GM18907 (cell line): ENCODE data around the gene FAM151A.
"Not testable (repeated sequence)": the region's sequence is repeated elsewhere in the genome, so short reads cannot be mapped to it uniquely, and the experiment has no call there.

ENCODE experiments used
- ATAC-seq: cut with Tn5 transposase; IDR thresholded peaks from one replicate; pipeline ENCODE4 v1.9.1; 2021; ENCODE audit warnings: mild to moderate bottlenecking, moderate library complexity; ENCODE audit not compliant: unreplicated experiment

Gene FAM151A

DNA sequence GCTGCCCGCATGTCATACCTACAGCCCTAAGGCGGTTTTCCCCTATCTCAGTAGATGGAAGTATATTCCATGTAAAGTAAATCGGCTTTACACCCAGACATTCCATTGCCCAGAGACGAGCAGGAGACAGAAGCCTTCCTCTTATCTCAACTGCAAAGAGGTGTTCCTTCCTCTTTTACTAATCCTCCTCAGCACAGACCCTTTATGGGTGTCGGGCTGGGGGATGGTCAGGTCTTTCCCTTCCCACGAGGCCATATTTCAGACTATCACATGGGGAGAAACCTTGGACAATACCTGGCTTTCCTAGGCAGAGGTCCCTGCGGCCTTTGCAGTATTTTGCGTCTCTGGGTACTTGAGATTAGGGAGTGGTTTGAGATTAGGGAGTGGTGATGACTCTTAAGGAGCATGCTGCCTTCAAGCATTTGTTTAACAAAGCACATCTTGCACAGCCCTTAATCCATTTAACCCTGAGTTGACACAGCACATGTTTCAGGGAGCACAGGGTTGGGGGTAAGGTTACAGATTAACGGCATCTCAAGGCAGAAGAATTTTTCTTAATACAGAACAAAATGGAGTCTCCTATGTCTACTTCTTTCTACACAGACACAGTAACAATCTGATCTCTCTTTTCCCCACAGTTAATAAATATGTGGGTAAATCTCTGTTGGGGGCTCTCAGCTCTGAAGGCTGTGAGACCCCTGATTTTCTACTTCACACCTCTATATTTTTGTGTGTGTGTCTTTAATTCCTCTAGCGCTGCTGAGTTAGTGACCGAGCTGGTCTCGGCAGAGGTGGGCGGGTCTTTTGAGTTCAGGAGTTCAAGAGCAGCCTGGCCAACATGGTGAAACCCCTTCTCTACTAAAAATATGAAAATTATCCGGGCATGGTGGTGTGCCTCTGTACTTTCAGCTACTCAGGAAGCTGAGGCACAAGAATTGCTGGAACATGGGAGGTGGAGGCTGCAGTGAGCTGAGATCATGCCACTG, 13.4 kb upstream of the FAM151A start:
- not testable (repeated sequence) for ATAC-seq

DNA sequence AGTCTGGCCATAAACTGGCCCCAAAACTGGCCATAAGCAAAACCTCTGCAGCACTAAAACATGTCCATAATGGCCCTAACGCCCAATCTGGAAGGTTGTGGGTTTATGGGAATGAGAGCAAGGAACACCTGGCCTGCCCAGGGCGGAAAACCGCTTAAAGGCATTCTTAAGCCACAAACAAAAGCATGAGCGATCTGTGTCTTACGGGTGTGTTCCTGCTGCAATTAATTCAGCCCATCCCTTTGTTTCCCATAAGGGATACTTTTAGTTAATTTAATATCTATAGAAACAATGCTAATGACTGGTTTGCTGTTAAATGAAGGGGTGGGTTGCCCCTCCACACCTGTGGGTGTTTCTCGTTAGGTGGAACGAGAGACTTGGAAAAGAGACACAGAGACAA, 12.5 kb upstream of the FAM151A start:
- ATAC-seq = not testable (repeated sequence)

DNA sequence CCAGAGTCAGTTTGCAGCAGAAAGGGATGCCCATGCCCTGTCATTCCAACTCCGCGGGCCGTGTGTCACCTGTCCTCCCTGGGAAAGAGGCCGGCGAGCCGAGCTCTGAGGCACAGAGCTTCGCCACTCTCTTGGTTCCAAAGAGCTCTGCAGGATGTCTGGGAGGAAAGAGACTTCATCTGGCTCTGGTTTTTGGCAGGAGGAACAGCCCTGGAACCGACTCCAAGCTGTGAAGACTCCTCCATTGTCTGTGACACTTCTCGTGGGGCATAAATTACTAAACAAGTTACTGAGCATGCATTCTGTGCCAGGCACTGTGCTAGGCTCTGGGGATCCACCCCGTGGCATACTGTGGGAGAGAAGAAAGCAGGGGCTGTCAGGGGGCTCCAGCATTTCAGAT, 3.9 kb upstream of the FAM151A start:
- no peak for ATAC-seq

DNA sequence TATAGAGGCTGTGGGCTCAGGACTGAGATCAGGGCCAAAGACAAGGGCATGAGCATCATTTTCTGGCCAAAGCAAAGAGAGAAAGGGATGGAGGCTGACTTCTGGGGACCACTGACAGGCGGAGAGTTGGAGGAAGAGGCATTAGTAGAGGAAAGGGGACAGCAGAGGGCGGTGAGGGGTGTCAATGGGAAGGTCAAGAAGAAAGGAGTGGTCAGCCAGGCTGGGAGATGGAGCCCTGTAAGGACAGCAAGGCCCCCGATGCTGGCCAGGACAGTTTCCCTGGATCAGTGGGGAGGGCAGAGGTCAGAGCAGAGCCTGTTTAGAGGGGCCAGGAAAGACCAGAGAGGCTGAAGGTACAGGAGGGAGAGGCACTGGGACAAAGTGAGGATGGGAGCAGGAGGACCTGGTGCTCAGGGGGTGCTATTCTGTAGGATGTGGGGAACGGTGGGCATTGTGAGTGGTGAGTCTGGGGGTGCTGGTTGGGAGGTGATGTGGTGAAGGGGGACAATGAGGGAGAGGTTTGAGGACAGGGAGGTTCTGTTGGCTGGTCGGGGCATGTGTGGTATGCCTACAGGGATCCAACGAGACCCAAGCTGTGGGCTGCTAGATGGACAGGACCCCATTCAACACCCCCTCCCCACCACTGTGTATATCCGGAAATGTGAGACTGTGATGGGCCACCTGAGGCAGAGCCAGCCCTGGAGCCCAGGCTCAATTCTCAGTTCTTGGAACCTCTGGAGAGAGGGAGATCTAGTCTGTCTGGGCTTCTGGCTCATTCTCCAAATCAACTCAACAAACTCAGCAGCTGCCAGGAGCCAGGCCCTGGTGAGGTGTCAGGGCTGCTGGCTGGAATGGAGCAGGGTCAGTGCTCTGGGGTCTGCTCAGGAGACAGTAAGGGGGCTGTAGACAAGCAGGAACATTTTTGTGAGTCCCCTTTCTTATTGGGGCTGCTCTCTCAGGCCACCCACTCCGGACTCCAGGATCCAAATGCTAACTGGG, 1.4 kb upstream of the FAM151A start:
- no peak for ATAC-seq

DNA sequence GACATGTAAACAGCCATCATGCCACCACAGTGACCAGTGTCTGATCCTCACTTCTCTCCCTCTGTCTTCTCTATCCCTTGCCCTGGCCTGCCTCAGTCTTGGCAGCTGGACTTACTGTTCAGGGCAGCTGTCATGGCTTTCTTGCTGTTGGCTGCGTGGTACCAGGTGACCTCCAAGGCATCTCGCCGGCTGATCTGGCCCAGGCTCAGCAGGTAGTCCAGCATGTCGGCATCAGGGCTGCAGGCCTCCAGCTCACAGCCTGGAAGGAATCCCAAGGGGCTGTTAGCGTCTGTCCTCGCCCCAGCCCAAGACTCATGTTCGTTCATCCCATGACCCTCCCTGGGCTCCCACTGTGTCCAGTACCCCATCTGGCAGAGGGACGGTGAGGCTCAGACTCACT, 3.6 kb downstream of the FAM151A start:
- no peak for ATAC-seq

DNA sequence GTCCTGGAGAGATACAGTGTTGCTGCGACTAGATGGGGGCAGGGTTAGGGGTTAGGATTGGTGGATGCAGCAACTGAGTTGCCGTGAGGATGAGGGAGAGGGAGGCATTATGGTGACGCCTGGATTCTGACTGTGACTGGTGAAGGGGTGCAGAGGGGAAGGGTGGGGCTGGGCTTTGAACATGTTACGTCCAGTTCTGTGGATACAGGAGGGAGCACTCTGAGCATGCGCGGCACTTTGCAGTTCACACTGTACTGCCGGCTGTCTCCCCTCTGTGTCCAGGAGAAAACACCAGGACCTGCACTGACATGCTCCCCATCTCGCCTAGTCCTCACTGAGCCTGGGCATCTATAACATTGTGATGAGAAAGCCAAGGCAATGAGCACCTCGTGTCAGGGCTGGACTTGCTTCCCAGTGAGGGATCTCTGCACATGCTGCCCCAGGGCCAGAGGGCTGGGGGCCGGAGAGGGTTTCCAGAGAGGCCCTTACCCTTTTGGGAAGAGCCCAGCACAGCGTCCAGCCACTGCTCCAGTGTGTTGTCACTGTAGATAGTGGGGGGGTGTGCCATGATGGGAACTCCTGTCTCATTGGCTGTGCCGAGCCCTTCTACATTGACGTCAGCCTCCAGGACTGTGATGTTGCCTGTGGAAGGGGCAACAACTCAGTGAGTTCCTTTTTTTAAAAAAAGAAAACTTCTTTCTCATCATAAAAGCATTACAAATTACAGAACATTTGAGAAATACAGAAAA, 7.6 kb downstream of the FAM151A start:
- ATAC-seq = no peak

DNA sequence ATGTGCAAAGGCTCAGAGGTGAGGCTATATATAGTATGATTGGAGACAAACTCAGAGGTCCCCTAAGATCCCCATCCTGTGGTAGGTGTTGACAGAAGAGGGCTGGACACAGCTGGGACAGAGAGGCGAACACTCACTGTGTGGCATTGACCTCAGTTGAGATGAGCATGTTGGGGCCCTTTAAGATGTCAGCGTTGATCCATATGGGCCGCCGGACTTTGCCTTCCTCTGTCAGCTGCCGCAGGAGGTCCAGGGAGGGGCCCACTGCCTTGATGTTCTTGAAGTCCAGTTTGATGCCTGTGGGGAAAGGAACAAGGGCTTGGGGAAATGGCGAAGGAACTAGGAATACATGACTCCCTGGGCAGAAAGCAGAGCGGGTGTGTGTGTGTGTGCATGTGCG, 8.8 kb downstream of the FAM151A start:
- ATAC-seq = no peak

DNA sequence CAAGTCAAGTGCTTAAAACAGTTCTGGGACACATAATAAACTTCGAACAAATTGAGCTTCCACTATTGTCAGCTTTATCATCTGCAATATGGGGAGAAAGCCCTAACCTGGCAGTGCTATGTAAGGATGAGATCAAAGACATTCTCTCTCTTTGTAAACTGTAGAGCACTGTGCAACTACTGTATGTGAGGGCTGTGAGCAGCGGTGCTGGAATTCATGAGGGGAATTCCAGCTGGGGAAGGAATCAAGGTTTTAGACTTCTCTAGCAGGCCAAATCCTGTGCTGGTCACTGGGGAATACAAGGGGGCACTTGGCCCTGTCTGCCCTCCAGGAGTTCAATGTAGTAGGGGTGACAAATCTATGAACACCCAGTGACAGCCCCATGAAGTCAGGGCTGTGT, 9.3 kb downstream of the FAM151A start:
- no peak for ATAC-seq

DNA sequence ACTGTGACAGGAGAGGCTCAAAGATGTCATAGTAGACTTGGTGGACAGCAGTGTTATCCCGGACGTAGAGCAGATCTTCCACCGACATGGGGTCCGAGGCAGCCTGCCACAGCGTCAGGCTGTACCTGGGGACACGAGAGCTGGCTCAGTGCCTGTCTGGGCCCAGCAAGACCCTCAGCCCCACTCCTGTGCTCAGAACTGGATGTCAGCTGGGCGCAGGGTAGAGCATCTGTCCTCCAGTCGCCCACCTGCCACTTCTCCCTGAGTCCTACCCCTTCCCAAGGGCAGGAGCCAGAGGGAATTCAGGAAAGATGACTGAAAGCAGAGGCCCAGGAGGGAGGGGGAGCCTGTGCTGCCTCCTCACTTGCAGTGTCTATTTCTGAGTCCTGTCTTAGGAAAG, 11.7 kb downstream of the FAM151A start:
- no peak for ATAC-seq

DNA sequence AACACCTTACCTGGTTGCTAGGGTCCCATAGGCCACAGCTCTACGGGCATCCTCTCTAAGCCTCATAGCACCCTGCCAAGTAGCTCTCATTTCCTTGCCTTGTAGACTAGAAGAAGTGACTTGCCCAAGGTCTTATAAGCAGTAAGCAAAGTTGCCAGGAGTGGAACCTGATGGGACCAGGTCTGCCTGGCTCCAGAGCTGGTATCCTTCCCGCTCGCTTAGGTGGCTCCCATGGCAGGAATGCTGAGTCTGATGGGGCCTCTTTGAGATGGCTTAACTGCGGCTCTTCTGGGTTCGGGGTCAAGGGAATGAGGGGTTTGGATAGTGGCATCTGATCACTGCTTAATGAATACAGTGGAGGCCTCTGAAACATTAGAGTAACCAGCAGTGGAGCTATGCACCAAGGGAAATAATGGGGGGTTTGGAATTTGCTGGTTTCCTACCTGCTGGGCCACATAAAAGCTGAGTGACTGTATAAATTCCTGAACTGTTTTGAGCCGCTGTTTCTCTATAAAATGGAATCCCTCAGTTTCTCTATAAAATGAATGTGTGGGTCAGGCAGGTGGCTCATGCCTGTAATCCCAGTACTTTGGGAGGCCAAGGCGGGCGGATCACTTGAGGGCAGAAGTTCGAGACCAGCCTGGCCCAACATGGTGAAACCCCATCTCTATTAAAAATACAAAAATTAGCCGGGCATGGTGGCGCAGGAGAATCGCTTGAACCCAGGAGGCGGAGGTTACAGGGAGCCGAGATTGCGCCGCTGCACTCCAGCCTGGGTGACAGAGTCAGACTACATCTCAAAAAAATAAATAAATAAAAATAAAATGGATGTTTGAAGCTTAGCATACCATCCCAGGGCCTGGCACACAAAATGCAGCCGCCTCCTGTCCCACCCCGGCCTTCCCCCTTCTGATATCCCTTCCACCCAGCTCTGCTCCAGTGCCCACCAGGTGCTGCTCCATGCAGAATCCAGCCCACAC, 12.4 kb downstream of the FAM151A start:
- no peak for ATAC-seq

DNA sequence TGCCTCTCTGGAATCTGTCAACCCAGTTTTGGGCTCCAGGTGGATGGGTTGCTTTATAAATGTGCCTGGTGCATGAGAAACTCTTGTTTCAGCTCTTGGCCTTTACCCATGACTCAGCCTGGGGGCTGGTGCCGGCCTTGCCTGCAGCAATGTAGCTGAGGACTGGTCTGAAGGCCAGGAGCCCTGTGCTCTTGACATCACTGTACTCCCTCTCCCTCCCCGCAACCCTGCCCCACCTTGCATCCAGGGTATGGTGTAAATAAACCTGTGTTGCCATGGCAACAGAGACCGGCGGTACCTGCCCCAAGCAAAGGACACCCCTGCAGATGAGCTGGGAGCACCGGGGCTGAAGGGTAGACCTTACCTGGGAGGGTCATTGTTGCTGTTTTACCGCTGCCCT, 13.3 kb downstream of the FAM151A start:
- no peak for ATAC-seq

DNA sequence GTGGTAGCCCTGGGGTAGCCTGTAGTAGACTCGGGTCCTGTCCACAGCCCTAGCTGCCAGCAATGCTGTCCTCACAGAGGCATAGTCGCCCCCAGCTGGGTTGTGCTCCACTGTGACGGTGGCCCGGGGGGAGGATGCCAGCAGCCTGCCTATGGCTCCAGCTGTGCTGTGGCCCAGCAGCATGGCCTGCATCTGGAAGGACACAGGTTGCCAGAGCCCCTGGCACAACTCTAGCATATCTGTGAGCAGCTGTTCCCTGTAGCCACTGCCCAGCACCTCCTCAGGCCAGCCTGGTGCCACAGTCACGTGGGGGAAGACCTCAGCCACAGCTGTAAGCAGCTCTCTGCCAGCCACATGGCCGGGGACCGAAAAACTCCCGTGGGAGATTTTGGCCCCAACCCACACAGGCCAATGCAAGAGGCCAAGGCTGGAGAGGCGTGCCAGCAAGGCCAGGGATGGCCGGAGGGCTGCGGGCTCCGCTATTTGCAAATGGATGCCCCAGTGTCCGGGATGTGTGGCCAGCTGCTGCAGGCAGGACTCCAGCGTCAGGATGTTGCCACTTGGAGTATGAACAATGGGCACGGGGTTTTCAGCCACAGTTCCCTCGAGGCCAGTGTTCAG, 13.9 kb downstream of the FAM151A start:
- ATAC-seq = no peak

DNA sequence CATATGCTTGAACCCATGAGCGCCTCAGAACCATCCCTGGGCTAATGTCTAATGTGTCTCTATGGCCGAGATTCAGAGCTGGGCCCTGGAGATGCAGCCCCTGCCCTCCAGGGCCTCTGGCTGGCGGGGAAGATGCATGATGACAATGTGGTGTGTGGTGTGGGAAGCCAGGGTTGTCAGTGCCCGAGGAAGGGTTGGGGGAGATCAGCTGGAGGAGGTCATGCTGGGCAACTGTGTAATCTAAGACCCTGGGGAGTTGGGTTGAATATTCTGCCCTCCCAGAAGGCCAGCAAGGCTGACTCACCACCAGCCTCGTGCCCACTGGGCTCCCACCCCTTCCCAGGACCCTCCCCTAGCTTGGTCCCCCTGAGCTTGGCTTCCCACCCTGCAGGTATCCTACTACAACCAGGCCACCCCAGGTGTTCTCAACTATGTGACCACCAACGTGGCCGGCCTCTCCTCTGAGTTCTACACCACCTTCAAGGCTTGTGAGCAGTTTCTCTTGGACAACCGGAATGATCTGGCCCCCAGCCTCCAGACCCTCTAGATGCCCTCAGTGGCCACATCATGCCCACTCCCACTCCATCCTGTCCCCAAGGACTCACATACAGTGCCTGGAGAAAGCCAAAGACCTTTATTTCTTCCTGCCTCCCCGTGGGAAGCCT, 14.6 kb downstream of the FAM151A start:
- ATAC-seq = no peak

DNA sequence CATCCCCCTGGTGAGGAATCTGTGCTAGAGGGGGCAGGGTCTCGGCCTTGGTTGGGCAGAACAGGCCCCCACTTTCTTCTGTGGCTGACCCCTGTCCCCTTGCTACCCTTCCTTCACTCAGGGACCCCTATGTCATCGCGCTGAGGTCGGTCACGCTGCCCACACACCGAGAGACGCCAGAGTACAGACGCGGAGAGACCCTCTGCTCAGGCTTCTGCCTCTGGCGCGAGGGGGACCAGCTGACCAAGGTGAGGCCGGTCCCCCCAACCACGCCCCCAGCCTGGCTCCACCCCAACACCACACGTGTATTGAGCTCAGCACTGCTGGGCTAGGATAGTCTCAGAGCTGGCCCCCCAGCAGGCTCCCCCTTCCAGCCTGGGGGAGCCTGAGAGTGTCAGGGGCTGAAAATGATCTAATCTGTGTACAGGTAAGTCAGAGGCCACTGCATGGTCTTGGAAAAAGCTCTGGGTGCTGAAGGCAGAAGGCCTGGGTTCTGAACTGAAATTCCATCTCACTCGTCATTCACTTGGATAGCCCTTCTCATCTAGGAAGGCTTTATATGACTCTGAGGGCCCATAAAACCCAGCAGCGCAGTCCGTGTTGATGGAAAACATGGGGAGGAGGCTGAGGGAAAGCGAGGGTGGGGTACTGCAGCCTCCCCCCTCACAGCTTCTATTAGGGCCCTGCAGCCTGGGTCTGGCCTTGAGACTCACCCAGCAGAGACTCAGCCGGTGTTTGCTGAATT, 15.3 kb downstream of the FAM151A start:
- ATAC-seq = no peak

DNA sequence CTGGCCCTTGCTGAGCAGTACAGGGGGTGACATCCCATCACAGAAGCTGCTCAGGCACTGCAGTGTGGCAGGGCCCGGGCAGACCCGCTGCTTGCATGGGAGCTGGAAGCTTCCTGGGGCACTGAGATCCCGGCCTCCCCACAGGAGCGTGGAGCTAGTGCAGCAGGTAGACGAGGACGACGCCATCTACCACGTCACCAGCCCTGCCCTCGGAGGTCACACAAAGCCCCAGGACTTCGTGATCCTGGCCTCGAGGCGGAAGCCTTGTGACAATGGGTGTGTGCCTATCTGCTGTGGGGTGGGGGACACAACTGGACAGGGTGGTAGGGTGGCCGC, 16.4 kb downstream of the FAM151A start:
- ATAC-seq = no peak

DNA sequence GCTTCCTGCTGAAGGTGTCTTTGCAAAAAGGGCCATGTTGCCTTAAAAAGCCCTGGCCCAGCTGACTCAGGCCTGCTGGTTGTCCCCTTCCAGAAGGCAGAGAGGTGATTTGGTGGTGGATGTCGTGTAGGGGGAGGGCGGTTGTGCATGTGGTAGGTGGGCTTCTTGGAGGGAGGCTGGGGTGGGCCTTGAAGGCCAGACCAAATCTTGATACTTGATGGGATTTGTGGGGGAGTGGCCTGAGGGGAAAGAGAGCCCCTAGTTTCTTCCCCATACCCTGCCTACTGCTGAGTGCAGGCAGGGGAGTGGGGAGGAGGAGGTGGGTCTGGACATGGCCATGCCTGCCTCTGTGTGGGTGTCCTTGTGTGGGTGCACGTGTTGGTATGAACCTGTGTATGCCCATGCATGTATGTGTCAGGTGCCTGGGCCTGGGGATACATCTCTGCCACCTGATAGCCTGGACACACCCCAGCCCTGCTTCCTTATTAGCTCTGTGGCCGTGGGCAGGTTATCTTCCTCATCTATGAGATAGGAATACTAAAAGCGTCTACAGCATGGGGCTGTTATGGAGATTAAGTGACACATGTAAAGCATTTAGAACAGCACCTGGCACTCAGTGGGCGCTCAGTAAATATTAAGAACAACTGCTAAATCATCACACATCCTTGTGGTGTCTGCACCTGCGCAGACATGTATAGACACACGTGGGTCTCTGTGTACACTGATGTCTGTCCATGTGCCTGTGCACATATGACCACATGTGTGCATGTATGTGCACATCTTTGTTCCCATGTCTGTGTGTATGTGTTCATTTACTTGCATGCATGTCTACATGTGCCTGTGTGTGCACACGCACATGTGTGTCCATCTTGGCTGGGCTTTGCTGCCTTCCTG, 17.0 kb downstream of the FAM151A start:
- no peak for ATAC-seq
